ENCODE data around the gene KIAA0040.

KIAA0040 gene

DNA sequence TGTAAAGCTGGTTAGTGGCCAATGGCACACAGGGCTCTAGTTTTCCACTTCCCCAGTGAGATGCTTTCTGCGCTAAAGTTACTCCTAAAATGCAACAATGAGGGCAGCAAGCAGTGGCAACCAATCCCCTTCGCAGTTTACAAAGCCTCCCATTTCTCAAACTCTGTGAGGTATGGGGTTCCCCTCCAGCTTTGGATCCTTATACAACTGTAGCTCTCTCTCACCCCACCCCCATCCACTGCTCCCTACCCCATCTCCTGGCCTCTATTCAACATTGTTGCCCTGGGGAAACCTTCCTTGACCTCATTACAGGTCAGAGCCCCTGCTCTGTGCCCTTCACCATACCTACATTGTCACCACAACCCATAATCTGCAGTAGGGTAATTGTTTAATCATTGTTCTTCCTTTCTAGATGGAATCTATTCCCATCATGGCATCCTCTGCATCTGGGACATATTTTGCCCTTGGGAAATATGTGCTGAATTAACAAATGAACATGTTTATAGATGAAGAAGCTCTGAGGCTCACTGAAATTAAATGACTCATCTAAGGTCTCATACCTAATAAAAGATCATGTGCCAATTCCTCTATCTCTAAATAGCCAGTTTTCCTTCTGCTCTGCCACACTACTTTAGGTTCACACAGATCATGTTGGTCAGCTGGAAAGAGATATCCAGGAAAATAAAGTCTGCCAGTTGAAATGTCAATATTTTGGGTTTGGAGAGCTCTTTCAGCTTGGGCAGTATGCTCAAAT, 12.6 kb downstream of the KIAA0040 start:
- Histone ChIP-seq H3K27me3 (ENCODE audit: insufficient read depth, poor library complexity, severe bottlenecking) (no peaks in the 10 kb centered on the region), H3K36me3 (ENCODE audit: low read depth) (peaks cover 31% of the 10 kb centered on the region), H3K27ac (ENCODE audit: poor library complexity, severe bottlenecking) (no peak overlapping the region), H3K9me3 (ENCODE audit: severe bottlenecking) (no peaks in the 10 kb centered on the region), H3K4me3 (ENCODE audit: severe bottlenecking) (no peak overlapping the region), H3K4me1 (ENCODE audit: insufficient read depth, poor library complexity, severe bottlenecking) (peaks cover 22% of the 10 kb centered on the region)
- ATAC-seq (ENCODE audit: low read depth): peak; percentile 48; the same call in 2 of the 3 replicates
- TF ChIP-seq, protein P1, sequence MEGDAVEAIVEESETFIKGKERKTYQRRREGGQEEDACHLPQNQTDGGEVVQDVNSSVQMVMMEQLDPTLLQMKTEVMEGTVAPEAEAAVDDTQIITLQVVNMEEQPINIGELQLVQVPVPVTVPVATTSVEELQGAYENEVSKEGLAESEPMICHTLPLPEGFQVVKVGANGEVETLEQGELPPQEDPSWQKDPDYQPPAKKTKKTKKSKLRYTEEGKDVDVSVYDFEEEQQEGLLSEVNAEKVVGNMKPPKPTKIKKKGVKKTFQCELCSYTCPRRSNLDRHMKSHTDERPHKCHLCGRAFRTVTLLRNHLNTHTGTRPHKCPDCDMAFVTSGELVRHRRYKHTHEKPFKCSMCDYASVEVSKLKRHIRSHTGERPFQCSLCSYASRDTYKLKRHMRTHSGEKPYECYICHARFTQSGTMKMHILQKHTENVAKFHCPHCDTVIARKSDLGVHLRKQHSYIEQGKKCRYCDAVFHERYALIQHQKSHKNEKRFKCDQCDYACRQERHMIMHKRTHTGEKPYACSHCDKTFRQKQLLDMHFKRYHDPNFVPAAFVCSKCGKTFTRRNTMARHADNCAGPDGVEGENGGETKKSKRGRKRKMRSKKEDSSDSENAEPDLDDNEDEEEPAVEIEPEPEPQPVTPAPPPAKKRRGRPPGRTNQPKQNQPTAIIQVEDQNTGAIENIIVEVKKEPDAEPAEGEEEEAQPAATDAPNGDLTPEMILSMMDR (IDR thresholded peaks at IDR 0.05; ENCODE audit: poor library complexity, severe bottlenecking): no peak
- DNase-seq (ENCODE audit: low spot score): no peak

DNA sequence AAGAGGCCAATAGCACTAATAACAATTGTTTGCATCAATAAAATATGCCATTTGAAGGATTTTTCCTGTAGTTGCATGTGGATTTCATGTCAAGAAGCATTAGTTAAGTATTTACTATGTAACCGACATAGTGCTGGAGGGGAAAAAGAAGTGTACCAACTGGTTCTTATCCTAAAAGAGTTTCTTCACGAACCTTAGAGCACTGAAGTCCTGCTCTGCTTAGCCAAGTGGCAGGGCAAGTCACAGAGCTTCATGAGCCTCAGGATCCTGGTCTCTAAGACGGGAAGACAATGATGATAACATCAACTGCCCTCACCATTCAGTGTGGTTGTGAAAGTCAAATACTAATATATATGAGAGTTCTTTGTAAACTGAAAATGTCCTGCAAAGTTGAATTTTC, 14.1 kb downstream of the KIAA0040 start:
- Histone ChIP-seq H3K4me3 (ENCODE audit: severe bottlenecking) (no peak overlapping the region), H3K36me3 (ENCODE audit: low read depth) (peaks cover 37% of the 10 kb centered on the region), H3K9me3 (ENCODE audit: severe bottlenecking) (no peaks in the 10 kb centered on the region), H3K4me1 (ENCODE audit: insufficient read depth, poor library complexity, severe bottlenecking) (peaks cover 22% of the 10 kb centered on the region), H3K27ac (ENCODE audit: poor library complexity, severe bottlenecking) (no peak overlapping the region), H3K27me3 (ENCODE audit: insufficient read depth, poor library complexity, severe bottlenecking) (no peaks in the 10 kb centered on the region)
- ATAC-seq (ENCODE audit: low read depth) (no peak), DNase-seq (ENCODE audit: low spot score) (no peak)
- TF ChIP-seq, protein P1 (IDR thresholded peaks at IDR 0.05; ENCODE audit: poor library complexity, severe bottlenecking): no peak

DNA sequence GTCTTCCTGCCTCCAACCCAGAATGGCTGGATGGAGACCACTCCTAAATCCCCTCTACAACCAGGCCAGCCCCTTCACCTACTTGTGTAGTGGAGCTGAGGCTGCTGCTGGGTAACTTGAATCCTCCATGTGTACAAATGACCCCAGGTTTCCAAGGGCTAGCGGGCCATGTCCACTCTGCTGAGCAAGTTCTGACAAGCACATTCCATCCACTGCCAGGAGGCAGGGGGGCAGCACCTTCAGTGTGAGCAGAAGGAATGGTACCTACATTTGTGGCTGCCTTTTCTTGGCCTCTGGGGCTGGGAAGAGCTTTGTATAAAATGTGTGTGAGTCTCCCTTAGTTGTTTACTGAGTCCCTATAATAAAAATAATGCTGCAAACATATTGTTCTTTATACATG, 14.5 kb downstream of the KIAA0040 start:
- TF ChIP-seq, protein P1 (IDR thresholded peaks at IDR 0.05; ENCODE audit: poor library complexity, severe bottlenecking): no peak
- Histone ChIP-seq H3K36me3 (ENCODE audit: low read depth) (peaks cover 40% of the 10 kb centered on the region), H3K27me3 (ENCODE audit: insufficient read depth, poor library complexity, severe bottlenecking) (no peaks in the 10 kb centered on the region), H3K27ac (ENCODE audit: poor library complexity, severe bottlenecking) (no peak overlapping the region), H3K4me3 (ENCODE audit: severe bottlenecking) (no peak overlapping the region), H3K9me3 (ENCODE audit: severe bottlenecking) (no peaks in the 10 kb centered on the region), H3K4me1 (ENCODE audit: insufficient read depth, poor library complexity, severe bottlenecking) (peaks cover 22% of the 10 kb centered on the region)
- DNase-seq (ENCODE audit: low spot score) (no peak), ATAC-seq (ENCODE audit: low read depth) (0 out of 3 replicates have a peak, but pooled peaks have one; percentile 32)

DNA sequence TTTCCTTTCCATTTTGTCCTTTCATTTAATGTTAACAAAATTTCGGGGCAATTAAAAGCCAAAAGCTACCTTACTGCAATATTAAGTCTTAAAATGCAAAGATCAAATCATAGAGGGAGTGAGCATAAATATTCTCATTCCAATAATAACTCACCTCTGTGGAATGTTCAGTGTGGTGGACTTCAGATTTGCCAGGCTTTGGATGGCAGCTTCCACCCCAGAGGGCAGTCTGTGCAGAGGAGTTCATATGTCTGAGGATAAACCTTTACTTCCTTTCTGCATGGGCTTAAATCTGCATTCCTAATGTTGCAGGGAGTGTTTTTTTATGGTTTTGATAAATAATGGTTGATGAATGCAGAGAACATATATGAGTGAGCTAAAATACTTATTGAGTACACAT, 16.3 kb downstream of the KIAA0040 start:
- H3K36me3 ChIP-seq (ENCODE audit: low read depth): peaks cover 47% of the 10 kb centered on the region
- no peaks in the 10 kb centered on the region for H3K27me3 ChIP-seq (ENCODE audit: insufficient read depth, poor library complexity, severe bottlenecking)
- peak overlapping the region; percentile 19 for H3K27ac ChIP-seq (ENCODE audit: poor library complexity, severe bottlenecking)
- no peaks in the 10 kb centered on the region for H3K9me3 ChIP-seq (ENCODE audit: severe bottlenecking)
- H3K4me3 ChIP-seq (ENCODE audit: severe bottlenecking): no peak overlapping the region
- no peak for DNase-seq (ENCODE audit: low spot score)
- peaks cover 22% of the 10 kb centered on the region for H3K4me1 ChIP-seq (ENCODE audit: insufficient read depth, poor library complexity, severe bottlenecking)
- TF ChIP-seq, protein P1 (IDR thresholded peaks at IDR 0.05; ENCODE audit: poor library complexity, severe bottlenecking): no peak
- peak; percentile 86 for ATAC-seq (ENCODE audit: low read depth)
